ENCODE measurements around the gene ZNF362. TPM values are rescaled to one million over a fixed set of nuclear protein-coding genes. Genes with fewer than 3 reads are reported as not detected.

The ZNF362 gene
- total RNA-seq, 1 donor from 2014 or later, result 24.6 TPM

DNA sequence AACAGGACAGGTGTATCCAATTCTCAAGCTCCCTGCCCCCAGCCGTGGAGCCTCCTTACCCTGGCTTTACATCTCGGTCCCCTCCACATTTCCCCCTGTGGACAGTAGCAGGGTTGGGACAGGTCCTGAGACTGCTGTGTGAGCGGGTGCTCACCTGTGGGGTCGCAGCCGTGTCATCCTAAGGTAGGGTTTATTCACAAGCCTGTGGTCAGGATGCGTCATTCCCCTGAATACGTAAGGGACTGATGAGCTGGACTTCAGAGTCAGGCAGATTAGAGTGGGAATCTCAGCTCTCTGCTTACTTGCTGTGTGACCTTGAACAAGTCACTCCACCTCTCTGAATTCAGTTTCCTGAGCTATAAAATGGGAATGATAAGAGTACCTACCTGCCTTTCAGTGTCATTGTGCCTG, 17.7 kb downstream of the ZNF362 start:
- peaks cover 36% of the 10 kb centered on the region for H3K4me1 ChIP-seq
- intact Hi-C loops (cut with DNase I), result no loop called here
- H3K27ac ChIP-seq, result no peak overlapping the region
- H3K27me3 ChIP-seq, result no peaks in the 10 kb centered on the region
- H3K36me3 ChIP-seq, result peaks cover 0 to 20% of the 10 kb centered on the region in 2 donors
- TF ChIP-seq POLR2A (IDR thresholded peaks at IDR 0.05) (no peak), POLR2AphosphoS5 (IDR thresholded peaks at IDR 0.05; ENCODE audit: insufficient read depth in 1 of 2, low read depth in 1 of 2) (no peak)
- TF ChIP-seq, protein P1, sequence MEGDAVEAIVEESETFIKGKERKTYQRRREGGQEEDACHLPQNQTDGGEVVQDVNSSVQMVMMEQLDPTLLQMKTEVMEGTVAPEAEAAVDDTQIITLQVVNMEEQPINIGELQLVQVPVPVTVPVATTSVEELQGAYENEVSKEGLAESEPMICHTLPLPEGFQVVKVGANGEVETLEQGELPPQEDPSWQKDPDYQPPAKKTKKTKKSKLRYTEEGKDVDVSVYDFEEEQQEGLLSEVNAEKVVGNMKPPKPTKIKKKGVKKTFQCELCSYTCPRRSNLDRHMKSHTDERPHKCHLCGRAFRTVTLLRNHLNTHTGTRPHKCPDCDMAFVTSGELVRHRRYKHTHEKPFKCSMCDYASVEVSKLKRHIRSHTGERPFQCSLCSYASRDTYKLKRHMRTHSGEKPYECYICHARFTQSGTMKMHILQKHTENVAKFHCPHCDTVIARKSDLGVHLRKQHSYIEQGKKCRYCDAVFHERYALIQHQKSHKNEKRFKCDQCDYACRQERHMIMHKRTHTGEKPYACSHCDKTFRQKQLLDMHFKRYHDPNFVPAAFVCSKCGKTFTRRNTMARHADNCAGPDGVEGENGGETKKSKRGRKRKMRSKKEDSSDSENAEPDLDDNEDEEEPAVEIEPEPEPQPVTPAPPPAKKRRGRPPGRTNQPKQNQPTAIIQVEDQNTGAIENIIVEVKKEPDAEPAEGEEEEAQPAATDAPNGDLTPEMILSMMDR (IDR thresholded peaks at IDR 0.05), result no peak
- H3K9me3 ChIP-seq, result no peaks in the 10 kb centered on the region
- no peak overlapping the region for H3K4me3 ChIP-seq
- no peak for DNase-seq (ENCODE audit: extremely low spot score in 2 of 2)

DNA sequence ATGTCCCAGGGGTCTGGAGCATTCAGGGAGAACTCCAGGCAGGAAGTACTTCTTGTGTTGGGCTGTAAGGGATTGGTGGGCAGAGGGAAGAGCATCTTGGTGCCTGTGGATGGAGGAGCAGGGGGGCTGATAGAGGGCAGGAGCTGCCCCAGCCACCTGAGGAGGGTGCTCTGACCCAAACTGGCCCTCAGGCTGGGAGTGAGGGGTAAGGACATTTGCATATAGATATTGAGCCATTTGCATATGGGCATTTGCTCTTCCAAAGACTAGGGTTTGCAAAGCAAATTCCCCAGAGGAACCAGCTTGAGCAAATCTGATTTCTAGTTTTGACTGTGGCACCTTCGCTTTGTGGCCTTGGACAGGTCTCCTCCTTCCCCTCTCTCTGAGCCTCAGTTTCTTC, 18.2 kb downstream of the ZNF362 start:
- Histone ChIP-seq H3K4me3 (no peak overlapping the region), H3K4me1 (peaks cover 31% of the 10 kb centered on the region), H3K9me3 (no peaks in the 10 kb centered on the region), H3K27me3 (no peaks in the 10 kb centered on the region), H3K27ac (no peak overlapping the region), H3K36me3 (peaks cover 0 to 20% of the 10 kb centered on the region in 2 donors)
- intact Hi-C loops (cut with DNase I), result no loop called here
- no peak for TF ChIP-seq POLR2AphosphoS5 (IDR thresholded peaks at IDR 0.05; ENCODE audit: insufficient read depth in 1 of 2, low read depth in 1 of 2)
- no peak for TF ChIP-seq POLR2A (IDR thresholded peaks at IDR 0.05)
- TF ChIP-seq, protein P1 (IDR thresholded peaks at IDR 0.05), result no peak
- DNase-seq (ENCODE audit: extremely low spot score in 2 of 2), result no peak

DNA sequence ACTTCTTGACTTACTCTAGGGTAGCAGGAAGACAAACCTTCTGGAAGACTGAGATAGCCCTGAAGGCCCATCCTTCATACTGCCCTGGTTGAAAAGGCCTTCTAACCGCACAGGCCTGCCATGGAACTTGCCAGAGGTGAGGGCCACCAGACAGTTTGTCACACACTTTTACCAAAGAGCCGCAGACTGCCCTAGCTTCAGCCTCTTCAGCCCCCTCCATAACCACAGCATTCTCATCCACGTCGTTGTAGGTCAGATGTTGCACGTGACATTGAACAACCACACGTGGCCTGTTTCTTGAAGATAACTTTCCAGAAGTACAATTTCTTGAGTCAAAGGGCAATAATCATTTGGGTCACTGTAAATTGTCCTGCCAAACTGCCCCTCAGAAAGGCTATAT, 18.9 kb downstream of the ZNF362 start:
- intact Hi-C loops (cut with DNase I), result no loop called here
- Histone ChIP-seq H3K27me3 (no peaks in the 10 kb centered on the region), H3K9me3 (no peaks in the 10 kb centered on the region), H3K4me1 (peaks cover 24% of the 10 kb centered on the region), H3K27ac (no peak overlapping the region), H3K36me3 (peaks cover 0 to 25% of the 10 kb centered on the region in 2 donors), H3K4me3 (no peak overlapping the region)
- TF ChIP-seq POLR2A (IDR thresholded peaks at IDR 0.05) (no peak), POLR2AphosphoS5 (IDR thresholded peaks at IDR 0.05; ENCODE audit: insufficient read depth in 1 of 2, low read depth in 1 of 2) (no peak)
- TF ChIP-seq, protein P1 (IDR thresholded peaks at IDR 0.05), result no peak
- DNase-seq (ENCODE audit: extremely low spot score in 2 of 2), result no peak

DNA sequence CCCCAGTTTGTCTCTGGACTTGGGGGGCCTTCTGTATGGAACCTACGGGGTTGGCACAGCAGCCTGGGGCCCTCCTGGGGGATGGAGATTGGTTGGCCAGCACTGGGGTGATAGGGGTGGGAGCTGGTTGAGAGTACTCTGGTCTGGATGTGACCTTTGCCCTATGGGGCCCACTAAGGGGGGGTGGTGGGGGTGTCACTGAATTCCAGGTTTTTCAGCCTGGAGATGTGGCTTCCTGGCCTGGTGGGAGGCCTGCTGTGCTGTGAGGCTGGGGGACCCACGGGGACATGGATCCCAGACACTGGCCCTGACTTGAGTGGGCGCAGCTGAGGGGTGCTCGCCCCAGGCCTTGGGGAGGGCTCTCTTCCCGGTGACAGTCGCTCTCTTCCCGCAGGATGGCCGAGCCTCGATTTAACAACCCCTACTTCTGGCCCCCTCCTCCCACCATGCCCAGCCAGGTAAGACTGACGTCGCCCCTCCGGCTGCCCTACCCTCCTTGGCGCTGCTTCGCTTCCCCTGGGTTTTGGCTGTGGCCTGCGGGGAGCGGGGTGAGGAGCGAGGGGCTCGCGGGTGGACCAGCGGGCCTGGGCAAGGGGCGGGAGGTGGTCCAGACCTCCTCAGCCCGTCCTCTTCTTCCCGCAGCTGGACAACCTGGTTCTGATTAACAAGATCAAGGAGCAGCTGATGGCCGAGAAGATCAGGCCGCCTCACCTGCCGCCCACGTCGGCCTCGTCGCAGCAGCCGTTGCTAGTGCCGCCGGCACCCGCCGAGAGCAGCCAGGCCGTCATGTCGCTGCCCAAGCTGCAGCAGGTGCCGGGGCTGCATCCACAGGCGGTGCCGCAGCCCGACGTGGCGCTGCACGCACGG, 19.6 kb downstream of the ZNF362 start:
- no peak overlapping the region for H3K4me3 ChIP-seq

More for the DNA sequence above, 19.6 kb downstream of the ZNF362 start:
- peaks cover 0 to 32% of the 10 kb centered on the region in 2 donors for H3K36me3 ChIP-seq
- TF ChIP-seq POLR2A (IDR thresholded peaks at IDR 0.05), result no peak
- no peak for TF ChIP-seq POLR2AphosphoS5 (IDR thresholded peaks at IDR 0.05; ENCODE audit: insufficient read depth in 1 of 2, low read depth in 1 of 2)
- TF ChIP-seq, protein P1 (IDR thresholded peaks at IDR 0.05), result no peak
- no peaks in the 10 kb centered on the region for H3K27me3 ChIP-seq
- H3K4me1 ChIP-seq, result peaks cover 18% of the 10 kb centered on the region
- intact Hi-C loops (cut with DNase I), result no loop called here
- DNase-seq (ENCODE audit: extremely low spot score in 2 of 2), result no peak
- H3K27ac ChIP-seq, result no peak overlapping the region
- H3K9me3 ChIP-seq, result no peaks in the 10 kb centered on the region
